HEK293 (cell line): ENCODE results near the gene CA5A.
A peak's percentile ranks its signal among the peaks of the same experiment; 100 is the strongest.

Experiments used
- CTCF ChIA-PET: fragments of 350-600 bp; formaldehyde crosslinking; extraction: SDS; loops from one replicate; lab custom pipeline; 2021; ENCODE audit warnings: antibody characterized with exemption; lab: Yijun Ruan, JAX
- POLR2A ChIA-PET: fragments of 300-600 bp; formaldehyde crosslinking; extraction: SDS; loops from one replicate; lab custom pipeline; 2020; ENCODE audit warnings: antibody characterized with exemption, inconsistent platforms; lab: Yijun Ruan, JAX
- H3K27ac ChIP-seq: fragments of 200-500 bp; sonication (Bioruptor generic); 2 replicates; pipeline ENCODE4 v1.5.1; 2014; ENCODE audit warnings: low read depth, low read length, control low read depth, inconsistent platforms; ENCODE audit errors: extremely low read depth
- H3K36me3 ChIP-seq, 2 experiments: fragments of 200-500 bp in 1 of 2; sonication (Bioruptor generic) in 1 of 2; 1 replicate in 1 of 2; 2 replicates in 1 of 2; pipeline ENCODE4 v1.5.1; 2014 to 2017; ENCODE audit warnings: inconsistent platforms in 2 of 2, low read length in 2 of 2; ENCODE audit not compliant: control insufficient read depth in 2 of 2, insufficient read depth in 1 of 2
- H3K4me1 ChIP-seq: fragments of 200-500 bp; sonication (Bioruptor generic); 2 replicates; pipeline ENCODE4 v1.5.1; 2014; ENCODE audit warnings: mild to moderate bottlenecking, low read length, inconsistent platforms; ENCODE audit not compliant: control insufficient read depth, insufficient read depth
- H3K4me3 ChIP-seq: 2 replicates; pipeline ENCODE4 v1.5.1; 2011; ENCODE audit warnings: low read depth, mild to moderate bottlenecking, control low read depth, low read length, moderate library complexity
- H3K9me3 ChIP-seq: fragments of 200-500 bp; sonication (Bioruptor generic); 2 replicates; pipeline ENCODE4 v1.5.1; 2014; ENCODE audit warnings: low read depth, low read length, inconsistent platforms; ENCODE audit not compliant: control insufficient read depth, insufficient read depth
- ELK4 ChIP-seq: IDR thresholded peaks from 2 replicates; pipeline ENCODE4 v1.6.1; 2011; ENCODE audit warnings: mild to moderate bottlenecking, low read depth, low read length, borderline replicate concordance
- SETDB1 ChIP-seq: IDR thresholded peaks from one replicate; pipeline ENCODE4 v1.6.1; 2017; ENCODE audit warnings: mild to moderate bottlenecking, low read length, moderate library complexity, mixed read lengths; ENCODE audit not compliant: insufficient read length
- ZBTB17 ChIP-seq: fragments of 450-650 bp; formaldehyde crosslinking; IDR thresholded peaks from 2 replicates; pipeline ENCODE4 v1.5.1; 2016; ENCODE audit warnings: missing biosample characterization, missing genetic modification characterization
- ZBTB26 ChIP-seq: fragments of 450-650 bp; formaldehyde crosslinking; optimal IDR thresholded peaks from 2 replicates; pipeline ENCODE3; 2016; ENCODE audit warnings: missing biosample characterization, mild to moderate bottlenecking, missing genetic modification characterization
- ZBTB44 ChIP-seq: fragments of 450-650 bp; IDR thresholded peaks from 2 replicates; pipeline ENCODE4 v1.5.1; 2018; ENCODE audit warnings: missing biosample characterization, mild to moderate bottlenecking, missing genetic modification characterization
- ZFHX2 ChIP-seq: fragments of 450-650 bp; formaldehyde crosslinking; conservative IDR thresholded peaks from 2 replicates; pipeline ENCODE4 v1.5.1; 2016; ENCODE audit warnings: missing biosample characterization, missing genetic modification characterization
- ZIC2 ChIP-seq: fragments of 450-650 bp; formaldehyde crosslinking; IDR thresholded peaks from 2 replicates; pipeline ENCODE4 v1.5.1; 2016; ENCODE audit warnings: missing biosample characterization, missing genetic modification characterization
- ZNF274 ChIP-seq, 2 experiments: fragments of 200-500 bp in 1 of 2; fragments of 450-650 bp in 1 of 2; sonication (Bioruptor generic) in 1 of 2; formaldehyde crosslinking in 1 of 2; IDR thresholded peaks; 2 replicates each; pipeline versions ENCODE4 v1.5.1 to v1.6.1; 2014 to 2016; ENCODE audit warnings: borderline replicate concordance in 1 of 2, inconsistent platforms in 1 of 2, low read length in 1 of 2, missing biosample characterization in 1 of 2, missing genetic modification characterization in 1 of 2
- ZNF311 ChIP-seq: fragments of 450-650 bp; formaldehyde crosslinking; IDR thresholded peaks from 2 replicates; pipeline ENCODE4 v1.5.1; 2017; ENCODE audit warnings: missing biosample characterization, missing genetic modification characterization, borderline replicate concordance
- ZNF324 ChIP-seq: fragments of 450-650 bp; formaldehyde crosslinking; IDR thresholded peaks from 2 replicates; pipeline ENCODE4 v1.5.1; 2016; ENCODE audit warnings: missing biosample characterization, missing genetic modification characterization
- ZNF423 ChIP-seq: fragments of 450-650 bp; formaldehyde crosslinking; IDR thresholded peaks from 2 replicates; pipeline ENCODE4 v1.5.1; 2016; ENCODE audit warnings: missing biosample characterization, missing genetic modification characterization
- ZNF529 ChIP-seq: fragments of 450-650 bp; formaldehyde crosslinking; IDR thresholded peaks from 2 replicates; pipeline ENCODE4 v1.5.1; 2017; ENCODE audit warnings: missing genetic modification characterization, missing biosample characterization; ENCODE audit not compliant: insufficient replicate concordance
- ZNF560 ChIP-seq: fragments of 450-650 bp; formaldehyde crosslinking; IDR thresholded peaks from 2 replicates; pipeline ENCODE4 v1.5.1; 2017; ENCODE audit warnings: missing biosample characterization, missing genetic modification characterization, borderline replicate concordance
- ZNF664 ChIP-seq: fragments of 450-650 bp; formaldehyde crosslinking; IDR thresholded peaks from 2 replicates; pipeline ENCODE4 v1.5.1; 2016; ENCODE audit warnings: missing biosample characterization, missing genetic modification characterization
- ZNF768 ChIP-seq: fragments of 450-650 bp; formaldehyde crosslinking; IDR thresholded peaks from 2 replicates; pipeline ENCODE4 v1.5.1; 2018; ENCODE audit warnings: missing biosample characterization, mild to moderate bottlenecking, missing genetic modification characterization
- ZSCAN18 ChIP-seq: fragments of 450-650 bp; formaldehyde crosslinking; IDR thresholded peaks from 2 replicates; pipeline ENCODE4 v1.5.1; 2016; ENCODE audit warnings: missing biosample characterization, missing genetic modification characterization
- ZSCAN5A ChIP-seq: fragments of 450-650 bp; formaldehyde crosslinking; IDR thresholded peaks from 2 replicates; pipeline ENCODE4 v1.5.1; 2016; ENCODE audit warnings: missing biosample characterization, missing genetic modification characterization

CA5A gene

GRCh38 chr16:87959391-87959990, 23.2 kb upstream of the CA5A start (continued):
- TF ChIP-seq ZBTB26 (tag by site-specific recombination) (no peak), ZIC2 (tag by site-specific recombination) (0 out of 2 replicates have a peak, but pooled peaks have one; percentile 22), ZNF560 (tag by site-specific recombination) (no peak), ZBTB44 (tag by site-specific recombination) (no peak), ZFHX2 (tag by site-specific recombination) (no peak), ZNF423 (tag by site-specific recombination) (peak; percentile 34; the same call in 1 of the 2 replicates), ZSCAN5A (tag by site-specific recombination) (no peak), ZNF664 (no peak), ZBTB17 (tag by site-specific recombination) (no peak), ZNF311 (tag by site-specific recombination) (no peak), ELK4 (no peak), ZNF768 (tag by site-specific recombination) (no peak)
- TF ChIP-seq, all 188 proteins: peak for 5

- Histone ChIP-seq H3K36me3 (peaks cover 0 to 35% of the 10 kb centered on the region in 2 experiments; a peak in 2 of 3 replicates), H3K4me3 (no peak overlapping the region), H3K4me1 (peaks cover 14% of the 10 kb centered on the region), H3K9me3 (no peaks in the 10 kb centered on the region), H3K27ac (no peak overlapping the region)
- CTCF ChIA-PET = no interaction called here
- POLR2A ChIA-PET = no interaction called here
- TF ChIP-seq ZNF311 (tag by site-specific recombination) (no peak), ZNF274 (IDR thresholded peaks at IDR 0.05; ENCODE audit: low read length) (no peak), ZNF274 (tag by site-specific recombination; IDR thresholded peaks at IDR 0.05; ENCODE audit: borderline replicate concordance) (no peak), ZNF529 (no peak), SETDB1 (no peak), ZNF324 (no peak), ZSCAN18 (no peak)
Observed at GRCh38 chr16:87958632-87959031, 22.3 kb upstream of the CA5A start.
